BLaER1 treated with 17β-estradiol and CSF1 and Interleukin-3, amounts not matched to agents 10 nM and 100 nM (cell line): ENCODE results near the gene SORCS2.

Source experiments
- H3K27ac ChIP-seq, 11 experiments: shearing (Covaris generic); formaldehyde crosslinking; 2 replicates each; pipeline ENCODE4 v1.8.1; 2022
- H3K27me3 ChIP-seq, 11 experiments: shearing (Covaris generic); formaldehyde crosslinking; 2 replicates each; pipeline ENCODE4 v1.8.1; 2022
- H3K36me3 ChIP-seq, 11 experiments: shearing (Covaris generic); formaldehyde crosslinking; 2 replicates each; pipeline ENCODE4 v1.8.1; 2022
- H3K4me1 ChIP-seq, 10 experiments: shearing (Covaris generic); formaldehyde crosslinking; 2 replicates each; pipeline ENCODE4 v1.8.1; 2022
- H3K4me2 ChIP-seq, 11 experiments: shearing (Covaris generic); formaldehyde crosslinking; 2 replicates each; pipeline ENCODE4 v1.8.1; 2022
- H3K4me3 ChIP-seq, 10 experiments: shearing (Covaris generic); formaldehyde crosslinking; 2 replicates each; pipeline ENCODE4 v1.8.1; 2022
- H3K9ac ChIP-seq, 11 experiments: shearing (Covaris generic); formaldehyde crosslinking; 2 replicates each; pipeline ENCODE4 v1.8.1; 2022
- H3K9me3 ChIP-seq, 11 experiments: shearing (Covaris generic); formaldehyde crosslinking; replicated peaks in 1 of 11; 2 replicates each; pipeline ENCODE4 v1.8.1; 2022
- H4K20me1 ChIP-seq, 11 experiments: shearing (Covaris generic); formaldehyde crosslinking; 2 replicates each; pipeline ENCODE4 v1.8.1; 2022
- Cebpa-rat ChIP-seq, 11 experiments: shearing (Covaris generic); IDR thresholded peaks; 2 replicates each; pipeline ENCODE4 v1.8.1; 2022

SORCS2 gene

GRCh38 chr4:7763106-7763505 lies 570.8 kb downstream of the SORCS2 start:
- Histone ChIP-seq H3K27ac (no peak overlapping the region), H3K9ac (no peak overlapping the region), H3K4me3 (no peak overlapping the region), H3K4me1 (peaks cover 24 to 44% (median 32%) of the 10 kb centered on the region in 10 experiments), H3K9me3 (no peaks in the 10 kb centered on the region), H3K36me3 (peaks cover 0 to 34% (median 0%) of the 10 kb centered on the region in 11 experiments; a peak in 3 of 22 replicates), H3K4me2 (no peak overlapping the region), H3K27me3 (peaks cover 0 to 8% (median 0%) of the 10 kb centered on the region in 11 experiments; a peak in 4 of 22 replicates), H4K20me1 (peaks cover 0 to 36% (median 0%) of the 10 kb centered on the region in 11 experiments; a peak in 8 of 22 replicates)
- no peak for TF ChIP-seq Cebpa-rat (IDR thresholded peaks at IDR 0.05)

GRCh38 chr4:7763788-7764187 lies 571.5 kb downstream of the SORCS2 start:
- Histone ChIP-seq H3K27me3 (peaks cover 0 to 14% (median 0%) of the 10 kb centered on the region in 11 experiments; a peak in 4 of 22 replicates), H3K9me3 (no peaks in the 10 kb centered on the region), H3K36me3 (peaks cover 0 to 38% (median 0%) of the 10 kb centered on the region in 11 experiments; a peak in 4 of 22 replicates), H3K4me2 (no peak overlapping the region), H4K20me1 (peaks cover 0 to 33% (median 0%) of the 10 kb centered on the region in 11 experiments; a peak in 9 of 22 replicates), H3K27ac (no peak overlapping the region), H3K4me3 (no peak overlapping the region), H3K9ac (no peak overlapping the region), H3K4me1 (peaks cover 25 to 43% (median 33%) of the 10 kb centered on the region in 10 experiments)
- no peak for TF ChIP-seq Cebpa-rat (IDR thresholded peaks at IDR 0.05)

- Histone ChIP-seq H3K4me1 (peaks cover 24 to 36% (median 33%) of the 10 kb centered on the region in 10 experiments), H3K9me3 (no peaks in the 10 kb centered on the region), H3K27ac (no peak overlapping the region), H3K4me2 (no peak overlapping the region), H3K4me3 (no peak overlapping the region), H3K27me3 (peaks cover 0 to 16% (median 0%) of the 10 kb centered on the region in 11 experiments; a peak in 4 of 22 replicates), H3K36me3 (peaks cover 0 to 44% (median 0%) of the 10 kb centered on the region in 11 experiments; a peak in 4 of 22 replicates), H3K9ac (no peak overlapping the region), H4K20me1 (peaks cover 0 to 40% (median 0%) of the 10 kb centered on the region in 11 experiments; a peak in 9 of 22 replicates)
- no peak for TF ChIP-seq Cebpa-rat (IDR thresholded peaks at IDR 0.05)
Measured at GRCh38 chr4:7764466-7764865, 572.1 kb downstream of the SORCS2 start.

- Histone ChIP-seq H3K9me3 (no peaks in the 10 kb centered on the region), H3K4me3 (no peak overlapping the region), H3K9ac (no peak overlapping the region), H3K36me3 (peaks cover 0 to 48% (median 0%) of the 10 kb centered on the region in 11 experiments; a peak in 4 of 22 replicates), H3K4me1 (peaks cover 20 to 33% (median 25%) of the 10 kb centered on the region in 10 experiments; a peak in 19 of 20 replicates), H4K20me1 (peaks cover 0 to 44% (median 0%) of the 10 kb centered on the region in 11 experiments; a peak in 10 of 22 replicates), H3K27ac (no peak overlapping the region), H3K4me2 (no peak overlapping the region), H3K27me3 (peaks cover 0 to 16% (median 0%) of the 10 kb centered on the region in 11 experiments; a peak in 4 of 22 replicates)
- no peak for TF ChIP-seq Cebpa-rat (IDR thresholded peaks at IDR 0.05)
Measured at GRCh38 chr4:7765666-7766065, 573.3 kb downstream of the SORCS2 start.

GRCh38 chr4:7766086-7766485 lies 573.7 kb downstream of the SORCS2 start:
- Histone ChIP-seq H3K36me3 (peaks cover 0 to 48% (median 0%) of the 10 kb centered on the region in 11 experiments; a peak in 4 of 22 replicates), H3K9me3 (no peaks in the 10 kb centered on the region), H3K4me2 (no peak overlapping the region), H3K4me3 (no peak overlapping the region), H3K27me3 (peaks cover 0 to 16% (median 0%) of the 10 kb centered on the region in 11 experiments; a peak in 4 of 22 replicates), H4K20me1 (peaks cover 0 to 44% (median 0%) of the 10 kb centered on the region in 11 experiments; a peak in 10 of 22 replicates), H3K27ac (no peak overlapping the region), H3K9ac (no peak overlapping the region), H3K4me1 (peaks cover 20 to 33% (median 25%) of the 10 kb centered on the region in 10 experiments; a peak in 19 of 20 replicates)
- no peak for TF ChIP-seq Cebpa-rat (IDR thresholded peaks at IDR 0.05)

- peaks cover 0 to 16% (median 0%) of the 10 kb centered on the region in 11 experiments; a peak in 4 of 22 replicates for H3K27me3 ChIP-seq
- no peak overlapping the region; a peak in 1 of 22 replicates for H3K4me2 ChIP-seq
- peaks cover 0 to 52% (median 0%) of the 10 kb centered on the region in 11 experiments; a peak in 5 of 22 replicates for H3K36me3 ChIP-seq
- peaks cover 14 to 36% (median 22%) of the 10 kb centered on the region in 10 experiments; a peak in 19 of 20 replicates for H3K4me1 ChIP-seq
- H3K9ac ChIP-seq, result no peak overlapping the region
- no peak for TF ChIP-seq Cebpa-rat (IDR thresholded peaks at IDR 0.05)
- H3K27ac ChIP-seq, result no peak overlapping the region
- H3K4me3 ChIP-seq, result no peak overlapping the region
- H3K9me3 ChIP-seq, result no peaks in the 10 kb centered on the region
- peaks cover 0 to 44% (median 0%) of the 10 kb centered on the region in 11 experiments; a peak in 10 of 22 replicates for H4K20me1 ChIP-seq
Measured at GRCh38 chr4:7766661-7767345, 574.5 kb downstream of the SORCS2 start.

- Histone ChIP-seq H3K9me3 (no peaks in the 10 kb centered on the region), H3K4me3 (no peak overlapping the region), H3K27ac (no peak overlapping the region), H3K27me3 (peaks cover 0 to 16% (median 0%) of the 10 kb centered on the region in 11 experiments; a peak in 4 of 22 replicates), H4K20me1 (peaks cover 0 to 44% (median 0%) of the 10 kb centered on the region in 11 experiments; a peak in 10 of 22 replicates), H3K36me3 (peaks cover 0 to 57% (median 2%) of the 10 kb centered on the region in 11 experiments; a peak in 10 of 22 replicates), H3K4me2 (peak overlapping the region; percentile 25 to 81 (median 63); a peak in 19 of 22 replicates), H3K9ac (no peak overlapping the region), H3K4me1 (peaks cover 9 to 35% (median 19%) of the 10 kb centered on the region in 10 experiments; a peak in 18 of 20 replicates)
- no peak for TF ChIP-seq Cebpa-rat (IDR thresholded peaks at IDR 0.05)
Measured at GRCh38 chr4:7767526-7767925, 575.2 kb downstream of the SORCS2 start.

- peaks cover 0 to 57% (median 6%) of the 10 kb centered on the region in 11 experiments; a peak in 12 of 22 replicates for H3K36me3 ChIP-seq
- H3K4me1 ChIP-seq, result peaks cover 9 to 35% (median 19%) of the 10 kb centered on the region in 10 experiments; a peak in 18 of 20 replicates
- peaks cover 0 to 16% (median 0%) of the 10 kb centered on the region in 11 experiments; a peak in 4 of 22 replicates for H3K27me3 ChIP-seq
- peaks cover 0 to 44% (median 0%) of the 10 kb centered on the region in 11 experiments; a peak in 10 of 22 replicates for H4K20me1 ChIP-seq
- no peak overlapping the region for H3K27ac ChIP-seq
- no peak overlapping the region for H3K4me3 ChIP-seq
- H3K9me3 ChIP-seq, result no peaks in the 10 kb centered on the region
- H3K4me2 ChIP-seq, result peak overlapping the region; percentile 25 to 81 (median 63)
- H3K9ac ChIP-seq, result peak overlapping the region in 1 of 11 experiments; percentile 18; a peak in 1 of 22 replicates
- TF ChIP-seq Cebpa-rat (IDR thresholded peaks at IDR 0.05), result no peak
Measured at GRCh38 chr4:7767966-7768365, 575.6 kb downstream of the SORCS2 start.
